Esophagus squamous epithelium (tissue), 5 donors: ENCODE measurements around the gene TRAK1. TPM values are rescaled to one million over a fixed set of nuclear protein-coding genes. Genes with fewer than 3 reads are reported as not detected.

ENCODE experiments used
- DNase-seq: peaks from one replicate; lab custom pipeline; 2025; lab: John Stamatoyannopoulos, UW
- H3K27ac ChIP-seq, 4 donors: fragments of 200-600 bp; sonication (generic); one replicate each; pipeline ENCODE4 v1.5.1; 2016 to 2019; ENCODE audit warnings: mild to moderate bottlenecking in 1 of 4
- H3K27me3 ChIP-seq, 4 donors: fragments of 200-600 bp; sonication (generic); 1 replicate in 3 of 4; 2 replicates in 1 of 4; pipeline versions ENCODE4 v1.5.1 to v1.6.0; 2017 to 2021; ENCODE audit warnings: antibody characterized with exemption in 1 of 4
- H3K36me3 ChIP-seq, 3 donors: fragments of 200-600 bp; sonication (generic); one replicate each; pipeline ENCODE4 v1.5.1; 2016 to 2019
- H3K4me1 ChIP-seq, 3 donors: fragments of 200-600 bp; sonication (generic); one replicate each; pipeline ENCODE4 v1.5.1; 2017 to 2019
- H3K4me3 ChIP-seq, 4 donors: fragments of 200-600 bp; sonication (generic); 1 replicate in 3 of 4; 2 replicates in 1 of 4; pipeline ENCODE4 v1.5.1; 2016 to 2019; ENCODE audit warnings: mild to moderate bottlenecking in 2 of 4, moderate library complexity in 1 of 4
- H3K9me3 ChIP-seq, 3 donors: fragments of 200-600 bp; sonication (generic); one replicate each; pipeline ENCODE4 v1.5.1; 2016 to 2019
- CTCF ChIP-seq, 6 experiments: fragments of 450-650 bp in 4 of 6; fragments of 200-600 bp in 2 of 6; sonication (generic) in 2 of 6; IDR thresholded peaks; one replicate each; pipeline ENCODE4 v1.5.1; 2016 to 2019; ENCODE audit warnings: antibody characterized with exemption in 6 of 6, mild to moderate bottlenecking in 4 of 6, moderate library complexity in 4 of 6
- POLR2A ChIP-seq, 4 donors: fragments of 450-650 bp; IDR thresholded peaks; one replicate each; pipeline ENCODE4 v1.6.1; 2017; ENCODE audit warnings: antibody characterized with exemption in 4 of 4, mild to moderate bottlenecking in 4 of 4, moderate library complexity in 3 of 4
- WGBS, 2 donors: methylation state at CpG; one replicate each; pipeline ENCODE4 v1.1.5; 2018; 5-methylcytosine and 5-hydroxymethylcytosine counted together
- intact Hi-C: fragments of 100-400 bp; cut with DNase I; formaldehyde crosslinking; loops from one replicate; pipeline ENCODE4 v1.15.0; 2022
- total RNA-seq, 4 donors: library from RNA; depleted of rRNA; stranded (reverse); fragments of >200 nt; gene quantifications; one replicate each; pipeline ENCODE4 v1.1.0, GENCODE V29; 2016
- donor health status: DM: yes; HTN: yes; CAD: no.

Gene TRAK1
- total RNA-seq, 4 donors from 2014 or later: 31.8 to 40.6 (median 37.7) TPM

DNA sequence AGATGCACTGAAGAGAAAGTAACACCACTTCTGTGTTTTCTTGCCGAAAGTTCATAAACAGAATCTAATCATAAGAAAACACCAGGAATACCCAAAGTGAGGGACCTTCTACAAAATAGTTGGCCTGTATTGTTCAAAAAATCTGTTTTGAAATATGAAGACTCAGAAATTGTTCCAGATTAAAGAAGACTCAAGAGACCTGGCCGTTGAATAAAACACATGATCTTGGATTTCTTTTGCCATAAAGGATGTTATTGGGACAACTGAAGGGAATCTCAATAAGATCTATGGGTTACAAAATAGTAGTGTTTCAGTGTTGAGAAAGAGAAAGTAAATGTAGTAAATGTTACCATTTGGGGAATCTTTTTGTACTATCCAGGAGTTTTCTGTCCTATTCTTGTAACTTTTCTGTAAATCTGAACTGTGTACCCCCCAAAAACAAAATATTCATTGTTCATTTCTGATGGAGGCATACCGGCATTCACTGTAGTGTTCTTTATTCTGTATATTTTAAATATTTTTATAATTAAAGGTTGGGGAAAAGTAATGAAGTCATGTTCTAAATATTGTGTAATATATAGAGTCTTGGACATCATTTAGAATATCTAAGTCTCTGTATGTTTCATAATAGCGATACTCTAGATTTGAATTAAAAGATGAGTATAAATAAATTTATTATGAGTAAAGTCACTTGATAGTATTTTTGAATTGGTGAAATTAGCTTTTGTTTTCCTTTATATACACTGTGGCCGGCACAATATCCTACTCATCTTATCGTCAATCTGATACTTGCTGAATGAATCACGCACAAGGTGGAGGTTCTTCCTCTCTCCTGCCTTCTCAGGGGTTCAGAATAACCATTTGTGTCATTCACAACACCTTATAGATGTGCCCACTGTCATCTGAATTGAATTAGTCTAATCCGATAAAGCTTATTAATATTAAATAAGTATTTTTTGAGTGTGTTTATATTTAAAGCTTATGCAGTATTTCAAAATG, 66.7 kb downstream of the TRAK1 start:
- H3K27me3 ChIP-seq: no peaks in the 10 kb centered on the region
- H3K9me3 ChIP-seq: no peaks in the 10 kb centered on the region
- no peak for TF ChIP-seq CTCF (IDR thresholded peaks at IDR 0.05)
- no peak for TF ChIP-seq POLR2A (IDR thresholded peaks at IDR 0.05)
- H3K4me3 ChIP-seq: no peak overlapping the region
- no peaks in the 10 kb centered on the region for H3K36me3 ChIP-seq
- H3K27ac ChIP-seq: no peak overlapping the region
- no peak for DNase-seq
- 71 to 74% methylated on average over 8 of the region's 8 CpGs for WGBS, 2 donors
- peaks cover 0 to 41% (median 16%) of the 10 kb centered on the region in 3 donors for H3K4me1 ChIP-seq
- intact Hi-C loops: no loop called here

GRCh38 chr3:42159147-42159546, 68.0 kb downstream of the TRAK1 start:
- Histone ChIP-seq H3K9me3 (no peaks in the 10 kb centered on the region), H3K27me3 (no peaks in the 10 kb centered on the region), H3K4me3 (no peak overlapping the region), H3K36me3 (no peaks in the 10 kb centered on the region), H3K27ac (peak overlapping the region; percentile 64 to 83 (median 74)), H3K4me1 (peaks cover 0 to 50% (median 26%) of the 10 kb centered on the region in 3 donors)
- WGBS, 2 donors: 70 to 85% methylated on average over 8 of the region's 8 CpGs
- DNase-seq: no peak
- intact Hi-C loops: no loop called here
- no peak for TF ChIP-seq CTCF (IDR thresholded peaks at IDR 0.05)
- TF ChIP-seq POLR2A (IDR thresholded peaks at IDR 0.05): no peak

DNA sequence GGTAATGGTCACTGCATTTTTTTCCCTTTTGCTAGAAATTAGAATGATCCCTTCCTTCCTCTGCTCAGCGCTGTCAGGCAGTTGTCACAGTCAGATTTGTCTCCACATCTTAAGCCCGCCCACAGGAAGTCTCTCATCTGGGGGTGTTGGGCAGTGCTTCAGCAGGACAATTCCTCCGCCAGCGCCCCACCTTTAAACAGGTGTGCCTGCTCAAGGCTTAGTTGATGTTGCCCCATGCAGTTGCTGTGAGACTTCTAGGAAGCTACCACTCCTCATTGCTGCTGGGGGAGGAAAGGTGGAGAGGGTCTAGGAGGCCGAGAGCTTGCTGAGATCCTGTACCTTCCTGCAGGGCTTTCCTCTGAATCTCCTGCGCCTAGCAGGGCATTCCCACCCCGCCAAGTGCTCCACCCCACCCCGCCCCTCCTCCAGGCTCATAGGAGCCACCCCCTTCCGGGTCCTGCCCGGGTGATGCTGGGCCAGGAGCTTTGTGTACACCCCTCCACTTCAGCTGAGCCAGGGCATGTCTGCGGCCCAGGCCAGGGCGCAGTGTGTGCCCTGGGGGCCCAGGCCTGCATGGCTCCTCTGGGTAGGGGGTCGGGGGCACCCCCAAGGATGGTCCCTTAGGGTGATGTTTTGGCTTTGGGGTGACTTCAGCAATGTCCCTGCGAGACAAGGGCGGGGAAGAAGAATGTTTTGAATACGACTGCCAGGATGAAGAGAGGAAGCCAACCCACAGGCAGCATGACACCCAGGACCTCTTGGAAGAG, 68.7 kb downstream of the TRAK1 start:
- DNase-seq: no peak
- intact Hi-C loops: no loop called here
- WGBS, 2 donors: 17 to 22% methylated on average over 6 to 11 of the region's 16 CpGs
- H3K36me3 ChIP-seq: no peaks in the 10 kb centered on the region
- no peaks in the 10 kb centered on the region for H3K27me3 ChIP-seq
- H3K27ac ChIP-seq: peak overlapping the region; percentile 64 to 83 (median 74)
- peak overlapping the region in 3 of 4 donors; percentile 19 to 55 (median 22) for H3K4me3 ChIP-seq
- TF ChIP-seq CTCF (IDR thresholded peaks at IDR 0.05) (no peak), POLR2A (IDR thresholded peaks at IDR 0.05) (no peak)
- no peaks in the 10 kb centered on the region for H3K9me3 ChIP-seq
- peaks cover 0 to 58% (median 33%) of the 10 kb centered on the region in 3 donors for H3K4me1 ChIP-seq

GRCh38 chr3:42161050-42161935, 70.1 kb downstream of the TRAK1 start:
- H3K9me3 ChIP-seq: no peaks in the 10 kb centered on the region
- no peak overlapping the region for H3K4me3 ChIP-seq
- peaks cover 0 to 68% (median 36%) of the 10 kb centered on the region in 3 donors for H3K4me1 ChIP-seq
- no peaks in the 10 kb centered on the region for H3K36me3 ChIP-seq
- TF ChIP-seq POLR2A (IDR thresholded peaks at IDR 0.05) (no peak), CTCF (IDR thresholded peaks at IDR 0.05) (no peak)
- no peaks in the 10 kb centered on the region for H3K27me3 ChIP-seq
- WGBS, 2 donors: 83 to 89% methylated on average over 6 of the region's 6 CpGs
- intact Hi-C loops: no loop called here
- H3K27ac ChIP-seq: peak overlapping the region in 1 of 4 donors; percentile 64
- no peak for DNase-seq
